Cardiac fibroblast (primary cell): ENCODE data around the gene JTB.

ENCODE experiments used
- DNase-seq, 2 donors: peaks; one replicate each; pipeline versions ENCODE4 v3.0.0 to v3.0.0-alpha.2; 2010; ENCODE audit warnings: low read depth in 2 of 2
- H3K4me3 ChIP-seq, 2 donors: replicated peaks in 1 of 2; 1 replicate in 1 of 2; 2 replicates in 1 of 2; pipeline ENCODE4 v1.5.1; 2011; ENCODE audit warnings: low read depth in 2 of 2, low read length in 2 of 2, mild to moderate bottlenecking in 2 of 2, moderate library complexity in 1 of 2
- TF ChIP-seq, protein P1 (sequence below): IDR thresholded peaks from one replicate; pipeline ENCODE4 v1.5.1; 2011; ENCODE audit warnings: low read depth, mild to moderate bottlenecking, low read length, inconsistent platforms

Gene JTB

DNA sequence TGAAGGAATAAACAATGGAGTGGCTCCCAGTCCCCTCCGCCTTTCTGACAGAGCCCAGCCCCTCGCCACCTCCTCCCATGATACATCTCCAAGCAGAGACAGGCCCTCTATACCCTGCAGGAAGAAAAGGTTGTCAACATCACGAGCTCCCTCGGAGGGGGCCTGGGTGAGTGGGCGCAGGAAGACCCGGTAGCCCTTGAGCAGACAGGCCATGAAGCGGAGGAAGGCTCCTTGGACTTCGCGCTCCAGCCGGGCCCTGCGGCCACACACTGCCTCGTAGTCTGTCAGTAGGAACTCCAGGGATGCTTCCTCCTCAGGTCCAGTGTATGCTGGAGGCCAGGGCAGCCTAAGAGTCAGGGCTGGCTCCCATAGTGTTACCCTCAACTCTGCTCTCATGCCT, 38.0 kb downstream of the JTB start:
- TF ChIP-seq, protein P1, sequence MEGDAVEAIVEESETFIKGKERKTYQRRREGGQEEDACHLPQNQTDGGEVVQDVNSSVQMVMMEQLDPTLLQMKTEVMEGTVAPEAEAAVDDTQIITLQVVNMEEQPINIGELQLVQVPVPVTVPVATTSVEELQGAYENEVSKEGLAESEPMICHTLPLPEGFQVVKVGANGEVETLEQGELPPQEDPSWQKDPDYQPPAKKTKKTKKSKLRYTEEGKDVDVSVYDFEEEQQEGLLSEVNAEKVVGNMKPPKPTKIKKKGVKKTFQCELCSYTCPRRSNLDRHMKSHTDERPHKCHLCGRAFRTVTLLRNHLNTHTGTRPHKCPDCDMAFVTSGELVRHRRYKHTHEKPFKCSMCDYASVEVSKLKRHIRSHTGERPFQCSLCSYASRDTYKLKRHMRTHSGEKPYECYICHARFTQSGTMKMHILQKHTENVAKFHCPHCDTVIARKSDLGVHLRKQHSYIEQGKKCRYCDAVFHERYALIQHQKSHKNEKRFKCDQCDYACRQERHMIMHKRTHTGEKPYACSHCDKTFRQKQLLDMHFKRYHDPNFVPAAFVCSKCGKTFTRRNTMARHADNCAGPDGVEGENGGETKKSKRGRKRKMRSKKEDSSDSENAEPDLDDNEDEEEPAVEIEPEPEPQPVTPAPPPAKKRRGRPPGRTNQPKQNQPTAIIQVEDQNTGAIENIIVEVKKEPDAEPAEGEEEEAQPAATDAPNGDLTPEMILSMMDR, result no peak
- DNase-seq, result no peak
- H3K4me3 ChIP-seq, result no peak overlapping the region

GRCh38 chr1:153938996-153939395, 38.5 kb downstream of the JTB start:
- no peak for DNase-seq
- no peak overlapping the region for H3K4me3 ChIP-seq
- TF ChIP-seq, protein P1, result no peak

DNA sequence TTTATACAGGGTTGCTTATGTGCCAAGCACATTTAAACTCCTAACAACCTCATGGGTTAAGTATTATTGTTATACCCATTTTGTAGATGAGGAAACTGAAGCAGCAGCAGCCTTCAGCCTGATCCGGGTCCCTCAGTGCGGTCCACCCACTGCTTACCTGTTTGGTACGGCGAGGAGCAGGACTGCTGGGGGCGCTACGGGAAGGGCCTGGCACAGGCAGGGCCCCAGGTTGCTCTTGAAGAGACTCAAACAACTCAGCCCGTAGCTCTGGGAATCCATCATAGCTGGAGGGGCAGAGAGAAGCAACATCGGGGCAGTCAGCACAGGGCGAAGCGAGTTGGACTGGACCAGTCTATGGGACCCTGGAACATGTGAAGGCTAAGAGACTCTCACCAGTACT, 40.1 kb downstream of the JTB start:
- no peak for DNase-seq
- TF ChIP-seq, protein P1, result no peak
- no peak overlapping the region for H3K4me3 ChIP-seq

GRCh38 chr1:153936011-153936802, 41.3 kb downstream of the JTB start:
- TF ChIP-seq, protein P1, result no peak
- H3K4me3 ChIP-seq, result no peak overlapping the region
- DNase-seq, result no peak

- no peak for DNase-seq
- H3K4me3 ChIP-seq, result no peak overlapping the region
- TF ChIP-seq, protein P1, result no peak
Observed at GRCh38 chr1:153934746-153935145, 42.7 kb downstream of the JTB start.

DNA sequence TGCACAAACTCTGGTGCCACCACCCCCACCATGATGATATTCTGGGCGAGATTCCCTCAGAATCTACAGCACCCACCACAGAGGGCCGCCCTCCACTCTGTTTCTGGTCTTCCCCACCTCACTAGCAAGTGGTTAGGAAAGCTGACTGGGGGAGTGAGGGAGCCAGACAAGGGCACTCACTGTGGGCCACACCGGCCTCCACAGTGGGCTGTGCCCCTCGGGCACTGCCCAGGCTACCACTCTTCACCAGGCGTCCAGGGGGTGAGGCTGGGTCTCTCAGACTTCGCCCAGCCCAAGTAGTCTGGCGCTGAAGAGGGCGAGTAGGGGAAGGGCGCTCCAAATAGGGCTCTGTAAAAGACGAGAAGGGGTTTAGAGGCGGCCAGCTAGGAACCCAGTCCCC, 43.5 kb downstream of the JTB start:
- TF ChIP-seq, protein P1, result no peak
- H3K4me3 ChIP-seq, result no peak overlapping the region

GRCh38 chr1:153933430-153933829, 44.0 kb downstream of the JTB start:
- TF ChIP-seq, protein P1, result no peak
- H3K4me3 ChIP-seq, result no peak overlapping the region
- DNase-seq, result no peak

More for the DNA sequence above, 43.5 kb downstream of the JTB start:
- DNase-seq, result no peak
